PC-9 (cell line): Measurements from ENCODE around the gene HTR7. TPM values are rescaled to one million over a fixed set of nuclear protein-coding genes. Genes with fewer than 3 reads are reported as not detected.

ENCODE experiments used
- BruUV-seq: library from RNA; stranded (reverse); fragments of 400-500 nt; replicated peaks from 2 replicates; lab custom pipeline; 2021; lab: Mats Ljungman, UMichigan
- CTCF ChIA-PET: fragments of 300-600 bp; sonication (Branson Sonifier 250); formaldehyde crosslinking; loops from one replicate; lab custom pipeline; 2022; ENCODE audit warnings: antibody characterized with exemption; lab: Charles Lee
- POLR2A ChIA-PET: fragments of 300-600 bp; sonication (Branson Sonifier 250); formaldehyde crosslinking; loops from one replicate; lab custom pipeline; 2022; ENCODE audit warnings: antibody characterized with exemption; ENCODE audit not compliant: unreplicated experiment; lab: Charles Lee
- DNase-seq, 2 experiments: peaks; one replicate each; pipeline versions ENCODE4 v3.0.0 to v3.0.0-alpha.2; 2015 to 2022; ENCODE audit warnings: mixed read lengths in 1 of 2
- H2AFZ ChIP-seq: fragments of 200-600 bp; sonication (generic); 2 replicates; pipeline ENCODE4 v1.8.1; 2017; ENCODE audit warnings: antibody characterized with exemption
- H3F3A ChIP-seq: fragments of 200-600 bp; sonication (generic); 2 replicates; pipeline ENCODE4 v1.8.1; 2017; ENCODE audit warnings: antibody characterized with exemption, mild to moderate bottlenecking, low read depth; ENCODE audit not compliant: insufficient read depth
- H3K27ac ChIP-seq: fragments of 200-600 bp; sonication (generic); 2 replicates; pipeline ENCODE4 v1.6.1; 2016; ENCODE audit warnings: mixed run types
- H3K27me3 ChIP-seq: fragments of 200-600 bp; sonication (generic); 2 replicates; pipeline ENCODE4 v1.6.1; 2016; ENCODE audit warnings: low read depth, mixed run types; ENCODE audit not compliant: insufficient read depth
- H3K36me3 ChIP-seq: fragments of 200-600 bp; sonication (generic); 2 replicates; pipeline ENCODE4 v1.6.1; 2016; ENCODE audit warnings: low read depth, mixed run types
- H3K4me1 ChIP-seq: fragments of 200-600 bp; sonication (generic); replicated peaks from 2 replicates; pipeline ENCODE4 v1.6.1; 2016; ENCODE audit warnings: mixed run types; ENCODE audit not compliant: insufficient read depth
- H3K4me2 ChIP-seq: fragments of 200-600 bp; sonication (generic); 2 replicates; pipeline ENCODE4 v1.6.1; 2017; ENCODE audit warnings: mixed run types
- H3K4me3 ChIP-seq: fragments of 200-600 bp; sonication (generic); 2 replicates; pipeline ENCODE4 v1.6.1; 2016; ENCODE audit warnings: mixed run types
- H3K79me2 ChIP-seq: fragments of 200-600 bp; sonication (generic); 2 replicates; pipeline ENCODE4 v1.6.1; 2017; ENCODE audit warnings: low read depth, mixed run types
- H3K9me2 ChIP-seq: fragments of 200-600 bp; sonication (generic); 2 replicates; pipeline ENCODE4 v1.8.1; 2017; ENCODE audit warnings: mild to moderate bottlenecking; ENCODE audit not compliant: insufficient read depth
- H3K9me3 ChIP-seq: fragments of 200-600 bp; sonication (generic); 2 replicates; pipeline ENCODE4 v1.8.1; 2016; ENCODE audit warnings: low read depth; ENCODE audit not compliant: insufficient read depth
- H4K20me1 ChIP-seq: fragments of 200-600 bp; sonication (generic); 2 replicates; pipeline ENCODE4 v1.8.1; 2017; ENCODE audit not compliant: insufficient read depth
- EZH2 ChIP-seq: fragments of 200-600 bp; sonication (generic); IDR thresholded peaks from 2 replicates; pipeline ENCODE4 v1.8.0; 2017; ENCODE audit warnings: antibody characterized with exemption, low read depth
- intact Hi-C: fragments of 100-400 bp; cut with micrococcal nuclease; formaldehyde crosslinking; loops from one replicate; pipeline ENCODE4 v1.10.0; 2022; ENCODE audit not compliant: unreplicated experiment
- total RNA-seq: library from RNA; stranded (reverse); gene quantifications from 2 replicates; pipeline ENCODE4 v1.2.3, GENCODE V29; 2021
- TF ChIP-seq, protein P1 (sequence below): fragments of 200-600 bp; sonication (generic); conservative IDR thresholded peaks from 2 replicates; pipeline ENCODE4 v1.6.1; 2017; ENCODE audit warnings: mixed run types, antibody characterized with exemption, mild to moderate bottlenecking, moderate library complexity

The HTR7 gene
- total RNA-seq, 1 experiment from 2014 or later, result 0.52 TPM

DNA sequence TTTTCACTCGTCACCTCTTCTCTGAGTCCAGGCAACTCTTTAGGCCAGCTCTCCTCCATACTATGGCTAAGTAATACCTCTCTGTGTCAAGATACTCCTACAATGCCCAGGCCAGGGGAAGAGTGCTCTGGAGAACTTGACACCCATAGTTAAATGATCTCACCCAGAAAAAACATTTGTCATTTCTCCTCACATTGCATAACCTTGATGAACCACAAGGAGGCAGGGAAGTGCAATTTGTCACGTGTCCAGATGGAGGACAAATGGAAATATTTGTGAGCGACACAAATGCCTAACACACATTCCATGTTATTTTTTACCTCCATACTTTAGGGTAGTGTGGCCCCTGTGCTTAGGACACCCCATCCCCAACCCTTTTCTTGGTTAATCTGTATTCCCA is 78.3 kb downstream of the HTR7 start:
- Histone ChIP-seq H4K20me1 (no peaks in the 10 kb centered on the region), H3K36me3 (no peaks in the 10 kb centered on the region), H3K4me2 (no peak overlapping the region), H3K79me2 (no peaks in the 10 kb centered on the region), H3K9me3 (no peaks in the 10 kb centered on the region), H2AFZ (no peak overlapping the region), H3K4me3 (no peak overlapping the region), H3K27me3 (no peaks in the 10 kb centered on the region), H3K27ac (no peak overlapping the region), H3K9me2 (no peaks in the 10 kb centered on the region), H3K4me1 (no peaks in the 10 kb centered on the region), H3F3A (no peaks in the 10 kb centered on the region)
- POLR2A ChIA-PET, result no interaction called here
- BruUV-seq, result no TSS peak
- intact Hi-C loops, result no loop called here
- TF ChIP-seq EZH2, result no peak
- TF ChIP-seq, protein P1, sequence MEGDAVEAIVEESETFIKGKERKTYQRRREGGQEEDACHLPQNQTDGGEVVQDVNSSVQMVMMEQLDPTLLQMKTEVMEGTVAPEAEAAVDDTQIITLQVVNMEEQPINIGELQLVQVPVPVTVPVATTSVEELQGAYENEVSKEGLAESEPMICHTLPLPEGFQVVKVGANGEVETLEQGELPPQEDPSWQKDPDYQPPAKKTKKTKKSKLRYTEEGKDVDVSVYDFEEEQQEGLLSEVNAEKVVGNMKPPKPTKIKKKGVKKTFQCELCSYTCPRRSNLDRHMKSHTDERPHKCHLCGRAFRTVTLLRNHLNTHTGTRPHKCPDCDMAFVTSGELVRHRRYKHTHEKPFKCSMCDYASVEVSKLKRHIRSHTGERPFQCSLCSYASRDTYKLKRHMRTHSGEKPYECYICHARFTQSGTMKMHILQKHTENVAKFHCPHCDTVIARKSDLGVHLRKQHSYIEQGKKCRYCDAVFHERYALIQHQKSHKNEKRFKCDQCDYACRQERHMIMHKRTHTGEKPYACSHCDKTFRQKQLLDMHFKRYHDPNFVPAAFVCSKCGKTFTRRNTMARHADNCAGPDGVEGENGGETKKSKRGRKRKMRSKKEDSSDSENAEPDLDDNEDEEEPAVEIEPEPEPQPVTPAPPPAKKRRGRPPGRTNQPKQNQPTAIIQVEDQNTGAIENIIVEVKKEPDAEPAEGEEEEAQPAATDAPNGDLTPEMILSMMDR, result no peak; the same call in 1 of the 2 replicates
- CTCF ChIA-PET, result no interaction called here
- DNase-seq, result no peak

DNA sequence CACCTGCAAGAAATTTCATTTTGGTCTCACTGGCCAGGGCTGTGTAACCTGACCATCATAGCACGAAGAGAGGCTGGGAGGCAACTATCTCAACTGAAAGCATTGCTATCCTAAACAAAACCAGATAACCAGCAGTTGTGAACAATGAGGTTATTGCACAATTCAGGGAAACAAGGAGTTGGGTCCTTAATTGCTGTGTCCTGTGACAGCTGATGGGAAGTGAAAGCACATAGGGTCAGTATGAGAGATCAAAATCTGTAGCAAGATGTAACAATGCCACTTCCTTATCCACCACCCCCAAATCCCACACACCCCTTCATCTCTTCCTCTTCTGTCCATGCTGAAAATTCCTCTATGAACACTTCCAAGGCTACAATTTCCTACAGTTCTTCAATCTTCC is 80.2 kb downstream of the HTR7 start:
- ChIA-PET POLR2A (no interaction called here), CTCF (no interaction called here)
- H3K4me1 ChIP-seq, result no peaks in the 10 kb centered on the region
- H3K79me2 ChIP-seq, result no peaks in the 10 kb centered on the region
- H3K4me3 ChIP-seq, result no peak overlapping the region
- H3K9me3 ChIP-seq, result no peaks in the 10 kb centered on the region
- no peaks in the 10 kb centered on the region for H3F3A ChIP-seq
- no peak for DNase-seq
- H3K27me3 ChIP-seq, result no peaks in the 10 kb centered on the region
- no TSS peak for BruUV-seq
- no peaks in the 10 kb centered on the region for H3K9me2 ChIP-seq
- H2AFZ ChIP-seq, result no peak overlapping the region
- no peak overlapping the region for H3K4me2 ChIP-seq
- no peak overlapping the region for H3K27ac ChIP-seq
- intact Hi-C loops, result no loop called here
- H4K20me1 ChIP-seq, result no peaks in the 10 kb centered on the region
- TF ChIP-seq, protein P1, result no peak
- TF ChIP-seq EZH2, result no peak
- no peaks in the 10 kb centered on the region for H3K36me3 ChIP-seq

DNA sequence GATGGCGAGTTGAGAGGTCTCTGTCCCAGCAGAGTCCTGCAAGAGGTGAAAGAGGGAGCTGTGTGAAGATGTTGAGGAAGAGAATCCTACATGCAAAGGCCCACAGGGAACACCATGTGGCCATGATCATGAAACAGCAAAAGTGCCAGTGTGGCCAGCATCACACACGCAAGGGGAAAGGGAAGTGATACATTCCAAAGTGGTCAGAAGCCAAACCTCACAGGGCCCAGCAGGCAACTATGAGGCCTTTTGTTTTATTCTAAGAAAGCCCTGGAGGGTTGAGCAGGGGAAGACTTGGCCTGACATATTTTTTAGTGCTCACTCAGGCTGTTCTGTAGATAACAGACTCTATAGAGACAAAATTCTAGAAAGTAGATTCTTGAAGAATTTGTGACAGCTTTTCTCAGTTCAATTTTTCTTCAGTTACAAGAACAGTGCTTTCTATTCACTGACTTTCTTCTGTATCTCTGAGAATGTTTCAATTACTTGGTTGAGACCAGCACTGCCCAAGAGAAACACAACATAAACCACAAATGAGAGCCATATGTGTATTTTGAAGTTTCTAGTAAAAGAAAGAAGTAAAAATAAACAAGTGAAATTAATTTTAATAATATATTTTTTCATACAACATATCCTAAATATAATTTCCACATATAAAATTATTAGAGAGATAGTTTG is 82.3 kb downstream of the HTR7 start:
- Histone ChIP-seq H2AFZ (no peak overlapping the region), H3K9me2 (no peaks in the 10 kb centered on the region), H3K4me1 (no peaks in the 10 kb centered on the region), H3F3A (no peaks in the 10 kb centered on the region), H3K4me3 (no peak overlapping the region), H4K20me1 (no peaks in the 10 kb centered on the region), H3K4me2 (no peak overlapping the region), H3K79me2 (no peaks in the 10 kb centered on the region), H3K9me3 (no peaks in the 10 kb centered on the region), H3K27ac (no peak overlapping the region), H3K36me3 (no peaks in the 10 kb centered on the region), H3K27me3 (no peaks in the 10 kb centered on the region)
- intact Hi-C loops, result no loop called here
- ChIA-PET CTCF (no interaction called here), POLR2A (no interaction called here)
- no peak for DNase-seq
- TF ChIP-seq, protein P1, result no peak
- no peak for TF ChIP-seq EZH2
- no TSS peak for BruUV-seq
